ENCODE measurements around the gene MAP7. TPM values are rescaled to one million over a fixed set of nuclear protein-coding genes. Genes with fewer than 3 reads are reported as not detected.
"Not testable (repeated sequence)": the region's sequence is repeated elsewhere in the genome, so short reads cannot be mapped to it uniquely, and the experiment has no call there.

The MAP7 gene
- total RNA-seq, 4 donors from 2014 or later: 40.6 to 61.3 (median 46.6) TPM

DNA sequence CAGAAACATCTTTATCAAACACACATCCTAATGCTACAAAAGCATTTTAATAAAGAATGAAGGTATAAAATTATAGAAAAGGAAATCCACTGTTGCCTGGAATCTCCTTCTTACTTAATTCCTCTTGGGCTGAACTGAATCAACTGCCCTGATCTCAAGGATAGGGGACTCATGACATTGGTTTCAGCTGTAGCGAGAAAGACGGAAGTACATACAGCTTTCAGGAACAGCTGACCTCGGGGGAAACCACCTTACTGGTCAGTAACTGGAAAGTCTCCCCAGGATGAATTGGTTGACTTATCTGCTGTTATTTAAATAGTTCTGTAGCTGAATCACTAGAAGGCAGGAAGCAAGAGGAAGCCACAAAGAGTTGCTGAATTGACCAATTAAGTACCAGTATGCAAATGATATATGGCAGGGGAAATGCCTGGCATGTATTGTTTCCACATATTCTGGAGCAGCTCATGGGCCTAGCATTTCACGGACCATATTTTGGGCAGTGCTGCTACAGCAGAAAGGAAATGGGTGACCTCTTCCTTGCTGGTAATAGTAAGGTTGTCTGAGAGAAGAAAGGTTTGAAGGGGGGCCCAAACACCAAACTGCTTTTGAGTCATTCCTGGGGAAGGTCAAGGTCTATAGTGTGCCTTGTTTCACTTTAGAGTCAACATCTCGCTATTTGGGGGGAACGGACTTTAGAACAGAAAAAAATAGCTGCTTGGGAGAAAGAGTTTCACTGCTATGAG, 43.7 kb upstream of the MAP7 start:
- peak; percentile 17 for DNase-seq
- H3K4me1 ChIP-seq: peaks cover 0 to 5% (median 2%) of the 10 kb centered on the region in 4 donors
- WGBS, 2 donors (ENCODE audit: low coverage in 1 of 2): 53 to 61% methylated on average over 5 to 6 of the region's 6 CpGs
- no peak for TF ChIP-seq POLR2A (IDR thresholded peaks at IDR 0.05)
- no peak for TF ChIP-seq POLR2AphosphoS5 (IDR thresholded peaks at IDR 0.05)
- peak overlapping the region; percentile 4 to 33 (median 10) for H3K27ac ChIP-seq
- H3K9me3 ChIP-seq: no peaks in the 10 kb centered on the region
- H3K27me3 ChIP-seq: no peaks in the 10 kb centered on the region
- intact Hi-C loops (cut with DNase I; ENCODE audit: low total_unique reads) (no loop called here), in situ Hi-C loops (cut with MboI; ENCODE audit: low pct_ligation_motif_present in 1 of 4, low pct_unique_long_range_greater_than_20kb in 1 of 4, low sequenced_read_pairs in 3 of 4) (no loop called here)
- H3K4me3 ChIP-seq: no peak overlapping the region
- peaks cover 0 to 23% (median 10%) of the 10 kb centered on the region in 4 donors for H3K36me3 ChIP-seq

DNA sequence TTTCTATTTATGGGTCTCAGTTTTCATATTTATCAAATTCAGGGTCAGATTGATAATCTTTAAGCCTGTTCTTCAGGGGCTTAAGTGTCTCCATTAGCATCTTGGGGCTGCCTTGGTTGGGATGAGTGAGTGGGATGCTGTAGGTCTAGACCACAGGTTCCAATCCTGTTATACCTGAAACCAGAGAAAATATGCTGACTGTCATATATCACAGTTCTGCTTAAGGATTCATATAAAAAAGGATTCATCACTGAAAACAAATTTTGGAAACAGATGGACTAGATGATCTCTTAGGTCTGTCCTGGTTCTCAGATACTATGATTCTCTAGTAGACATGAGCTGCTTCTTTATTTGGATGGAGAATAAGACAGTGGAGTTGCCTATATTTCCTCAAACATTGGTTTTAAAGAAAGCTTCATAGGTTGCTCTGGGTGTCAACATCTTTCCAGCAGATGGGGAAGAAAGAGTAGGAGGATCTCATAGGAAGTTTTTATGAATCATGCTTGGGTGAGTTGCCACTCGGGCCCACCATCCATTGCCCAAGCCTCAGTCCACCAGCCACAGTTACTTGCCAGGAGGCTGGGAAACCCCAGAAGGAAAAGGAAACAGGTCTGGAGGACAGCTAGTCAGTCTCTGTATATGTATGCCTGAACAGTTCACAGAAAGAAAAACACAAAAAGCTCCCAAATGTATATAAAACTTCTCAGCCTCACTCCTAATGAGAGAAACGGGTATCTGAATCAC, 42.9 kb upstream of the MAP7 start:
- WGBS, 2 donors (ENCODE audit: low coverage in 1 of 2): 50 to 91% methylated on average over 1 to 2 of the region's 2 CpGs
- H3K27ac ChIP-seq: no peak overlapping the region

DNA sequence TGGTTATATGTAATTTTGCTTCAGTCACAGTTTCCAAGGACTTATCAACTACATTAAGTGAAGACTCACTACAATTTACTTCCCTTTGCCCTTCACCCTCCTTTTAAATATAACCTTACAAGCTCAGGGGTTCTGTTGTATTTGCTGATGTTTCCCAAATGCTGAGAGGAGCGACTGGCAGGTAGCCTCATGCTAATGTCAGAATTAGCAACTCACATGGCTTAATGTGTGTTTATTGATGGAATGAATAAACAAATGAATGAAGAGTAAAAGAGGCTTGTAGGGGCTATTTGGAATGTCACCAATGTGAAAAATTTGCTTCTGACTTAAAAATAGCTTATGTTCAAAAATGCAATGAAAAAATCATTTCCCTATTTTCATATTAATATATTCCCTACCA, 41.4 kb upstream of the MAP7 start:
- DNase-seq: no peak
- intact Hi-C loops (cut with DNase I; ENCODE audit: low total_unique reads): no loop called here
- Histone ChIP-seq H3K4me3 (no peak overlapping the region), H3K27me3 (no peaks in the 10 kb centered on the region), H3K27ac (no peak overlapping the region), H3K9me3 (no peaks in the 10 kb centered on the region), H3K36me3 (peaks cover 0 to 23% (median 10%) of the 10 kb centered on the region in 4 donors), H3K4me1 (peaks cover 0 to 7% (median 3%) of the 10 kb centered on the region in 4 donors)
- in situ Hi-C loops (cut with MboI; ENCODE audit: low pct_ligation_motif_present in 1 of 4, low pct_unique_long_range_greater_than_20kb in 1 of 4, low sequenced_read_pairs in 3 of 4): no loop called here
- WGBS, 2 donors (ENCODE audit: low coverage in 1 of 2): 85 to 97% methylated on average over 1 of the region's 1 CpG
- TF ChIP-seq POLR2A (IDR thresholded peaks at IDR 0.05) (no peak), POLR2AphosphoS5 (IDR thresholded peaks at IDR 0.05) (no peak), EP300 (IDR thresholded peaks at IDR 0.05; ENCODE audit: low read depth) (no peak)
- TF ChIP-seq, protein P1, sequence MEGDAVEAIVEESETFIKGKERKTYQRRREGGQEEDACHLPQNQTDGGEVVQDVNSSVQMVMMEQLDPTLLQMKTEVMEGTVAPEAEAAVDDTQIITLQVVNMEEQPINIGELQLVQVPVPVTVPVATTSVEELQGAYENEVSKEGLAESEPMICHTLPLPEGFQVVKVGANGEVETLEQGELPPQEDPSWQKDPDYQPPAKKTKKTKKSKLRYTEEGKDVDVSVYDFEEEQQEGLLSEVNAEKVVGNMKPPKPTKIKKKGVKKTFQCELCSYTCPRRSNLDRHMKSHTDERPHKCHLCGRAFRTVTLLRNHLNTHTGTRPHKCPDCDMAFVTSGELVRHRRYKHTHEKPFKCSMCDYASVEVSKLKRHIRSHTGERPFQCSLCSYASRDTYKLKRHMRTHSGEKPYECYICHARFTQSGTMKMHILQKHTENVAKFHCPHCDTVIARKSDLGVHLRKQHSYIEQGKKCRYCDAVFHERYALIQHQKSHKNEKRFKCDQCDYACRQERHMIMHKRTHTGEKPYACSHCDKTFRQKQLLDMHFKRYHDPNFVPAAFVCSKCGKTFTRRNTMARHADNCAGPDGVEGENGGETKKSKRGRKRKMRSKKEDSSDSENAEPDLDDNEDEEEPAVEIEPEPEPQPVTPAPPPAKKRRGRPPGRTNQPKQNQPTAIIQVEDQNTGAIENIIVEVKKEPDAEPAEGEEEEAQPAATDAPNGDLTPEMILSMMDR (IDR thresholded peaks at IDR 0.05): no peak

More for the DNA sequence above, 42.9 kb upstream of the MAP7 start:
- in situ Hi-C loops (cut with MboI; ENCODE audit: low pct_ligation_motif_present in 1 of 4, low pct_unique_long_range_greater_than_20kb in 1 of 4, low sequenced_read_pairs in 3 of 4) (no loop called here), intact Hi-C loops (cut with DNase I; ENCODE audit: low total_unique reads) (no loop called here)
- Histone ChIP-seq H3K36me3 (peaks cover 0 to 23% (median 10%) of the 10 kb centered on the region in 4 donors), H3K9me3 (no peaks in the 10 kb centered on the region), H3K27me3 (no peaks in the 10 kb centered on the region), H3K4me3 (no peak overlapping the region), H3K4me1 (peaks cover 0 to 5% (median 2%) of the 10 kb centered on the region in 4 donors)
- no peak for DNase-seq
- TF ChIP-seq, protein P1 (IDR thresholded peaks at IDR 0.05): no peak
- TF ChIP-seq POLR2A (IDR thresholded peaks at IDR 0.05) (no peak), EP300 (IDR thresholded peaks at IDR 0.05; ENCODE audit: low read depth) (no peak)

DNA sequence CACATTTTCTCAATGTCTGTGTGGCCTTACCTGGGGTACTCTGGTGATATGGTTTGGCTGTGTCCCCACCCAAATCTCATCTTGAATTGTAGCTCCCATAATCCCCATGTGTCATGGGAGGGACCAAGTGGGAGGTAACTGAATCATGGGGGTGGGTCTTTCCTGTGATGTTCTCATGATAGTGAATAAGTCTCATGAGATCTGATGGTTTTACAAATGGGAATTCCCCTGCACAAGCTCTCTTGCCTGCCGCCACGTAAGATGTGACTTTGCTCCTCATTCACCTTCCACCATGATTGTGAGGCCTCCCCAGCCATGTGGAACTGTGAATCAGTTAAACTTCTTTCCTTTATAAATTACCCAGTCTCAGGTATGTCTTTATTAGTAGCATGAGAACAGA, 40.6 kb upstream of the MAP7 start:
- H3K27me3 ChIP-seq; H3K9me3 ChIP-seq; H3K4me1 ChIP-seq; in situ Hi-C loops (cut with MboI; ENCODE audit: low pct_ligation_motif_present in 1 of 4, low pct_unique_long_range_greater_than_20kb in 1 of 4, low sequenced_read_pairs in 3 of 4); H3K4me3 ChIP-seq; H3K27ac ChIP-seq; DNase-seq; intact Hi-C loops (cut with DNase I; ENCODE audit: low total_unique reads): not testable (repeated sequence)
- H3K36me3 ChIP-seq: peaks cover 0 to 23% (median 10%) of the 10 kb centered on the region in 4 donors
- 92 to 94% methylated on average over 2 of the region's 2 CpGs for WGBS, 2 donors (ENCODE audit: low coverage in 1 of 2)

DNA sequence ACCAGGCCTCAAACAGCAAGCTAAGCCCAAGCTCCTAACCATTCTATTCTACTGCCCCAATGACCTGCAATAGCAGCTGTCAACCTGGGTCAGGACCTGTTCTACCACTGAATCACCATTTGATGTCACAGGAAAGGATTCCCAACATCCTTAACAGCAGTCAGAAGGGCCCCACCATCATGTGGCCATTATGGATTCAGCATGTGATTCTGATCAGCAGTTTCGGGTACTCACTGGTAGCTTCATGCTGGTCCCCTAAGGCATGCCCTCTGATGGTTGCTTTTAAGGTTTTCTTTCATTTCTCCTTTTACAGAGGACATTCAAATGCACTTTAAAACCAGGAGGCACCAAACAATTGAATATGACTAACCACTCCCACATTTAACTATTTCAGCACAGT, 37.3 kb upstream of the MAP7 start:
- H3K27ac ChIP-seq: peak overlapping the region in 1 of 4 donors; percentile 63
- peaks cover 0 to 23% (median 10%) of the 10 kb centered on the region in 4 donors for H3K36me3 ChIP-seq
- no peaks in the 10 kb centered on the region for H3K9me3 ChIP-seq
- TF ChIP-seq POLR2A (IDR thresholded peaks at IDR 0.05) (no peak), EP300 (IDR thresholded peaks at IDR 0.05; ENCODE audit: low read depth) (no peak), POLR2AphosphoS5 (IDR thresholded peaks at IDR 0.05) (no peak)
- TF ChIP-seq, protein P1 (IDR thresholded peaks at IDR 0.05): no peak
- DNase-seq: no peak
- H3K4me1 ChIP-seq: peaks cover 0 to 12% (median 2%) of the 10 kb centered on the region in 4 donors
- H3K27me3 ChIP-seq: no peaks in the 10 kb centered on the region
- WGBS, 2 donors (ENCODE audit: low coverage in 1 of 2): 100% methylated on average over 1 of the region's 1 CpG
- in situ Hi-C loops (cut with MboI; ENCODE audit: low pct_ligation_motif_present in 1 of 4, low pct_unique_long_range_greater_than_20kb in 1 of 4, low sequenced_read_pairs in 3 of 4): loop anchor here in 1 of 4 donors (10.0 kb wide), 1 partner anchor 57 kb away; no protein-coding TSS in a partner anchor
- H3K4me3 ChIP-seq: no peak overlapping the region
- intact Hi-C loops (cut with DNase I; ENCODE audit: low total_unique reads): no loop called here

Measured in transverse colon (tissue), 4 donors.